KMS-11 (cell line): ENCODE measurements around the gene TGFBR1.
"Not testable (repeated sequence)": the region's sequence is repeated elsewhere in the genome, so short reads cannot be mapped to it uniquely, and the experiment has no call there.

ENCODE experiments used
- H2AFZ ChIP-seq: fragments of 200-600 bp; sonication (generic); 2 replicates; pipeline ENCODE4 v1.6.1; 2016; ENCODE audit warnings: antibody characterized with exemption, mixed run types, low read depth
- H3K27ac ChIP-seq: fragments of 200-600 bp; sonication (generic); 2 replicates; pipeline ENCODE4 v1.6.1; 2016; ENCODE audit warnings: mild to moderate bottlenecking, mixed run types
- H3K27me3 ChIP-seq: fragments of 200-600 bp; sonication (generic); 2 replicates; pipeline ENCODE4 v1.6.1; 2017; ENCODE audit warnings: mild to moderate bottlenecking, low read depth, mixed run types, moderate library complexity; ENCODE audit not compliant: insufficient read depth
- H3K36me3 ChIP-seq: fragments of 200-600 bp; sonication (generic); 2 replicates; pipeline ENCODE4 v1.6.1; 2017; ENCODE audit warnings: mild to moderate bottlenecking, mixed run types; ENCODE audit not compliant: insufficient read depth
- H3K4me1 ChIP-seq: fragments of 200-600 bp; sonication (generic); 2 replicates; pipeline ENCODE4 v1.6.1; 2016; ENCODE audit warnings: mild to moderate bottlenecking, low read depth, mixed run types; ENCODE audit not compliant: poor library complexity, severe bottlenecking
- H3K4me2 ChIP-seq: fragments of 200-600 bp; sonication (generic); 2 replicates; pipeline ENCODE4 v1.7.0; 2016; ENCODE audit warnings: mild to moderate bottlenecking, mixed run types
- H3K4me3 ChIP-seq: fragments of 200-600 bp; sonication (generic); IDR thresholded peaks from 2 replicates; pipeline ENCODE4 v1.6.1; 2017; ENCODE audit warnings: low read depth, low read length, mixed read lengths; ENCODE audit not compliant: insufficient read depth
- H3K79me2 ChIP-seq: fragments of 200-600 bp; sonication (generic); 2 replicates; pipeline ENCODE4 v1.6.1; 2016; ENCODE audit warnings: low read depth, mixed run types; ENCODE audit not compliant: insufficient read depth
- H3K9ac ChIP-seq: fragments of 200-600 bp; sonication (generic); 2 replicates; pipeline ENCODE4 v1.6.1; 2016; ENCODE audit warnings: mild to moderate bottlenecking, mixed run types
- H4K20me1 ChIP-seq: fragments of 200-600 bp; sonication (generic); 2 replicates; pipeline ENCODE4 v1.6.1; 2016; ENCODE audit warnings: mild to moderate bottlenecking, mixed run types; ENCODE audit not compliant: insufficient read depth
- CTCF ChIP-seq: fragments of 200-600 bp; sonication (generic); conservative IDR thresholded peaks from 2 replicates; pipeline ENCODE4 v1.6.1; 2017; ENCODE audit warnings: low read depth, mild to moderate bottlenecking, antibody characterized with exemption, low read length, moderate library complexity, mixed read lengths

The TGFBR1 gene

DNA sequence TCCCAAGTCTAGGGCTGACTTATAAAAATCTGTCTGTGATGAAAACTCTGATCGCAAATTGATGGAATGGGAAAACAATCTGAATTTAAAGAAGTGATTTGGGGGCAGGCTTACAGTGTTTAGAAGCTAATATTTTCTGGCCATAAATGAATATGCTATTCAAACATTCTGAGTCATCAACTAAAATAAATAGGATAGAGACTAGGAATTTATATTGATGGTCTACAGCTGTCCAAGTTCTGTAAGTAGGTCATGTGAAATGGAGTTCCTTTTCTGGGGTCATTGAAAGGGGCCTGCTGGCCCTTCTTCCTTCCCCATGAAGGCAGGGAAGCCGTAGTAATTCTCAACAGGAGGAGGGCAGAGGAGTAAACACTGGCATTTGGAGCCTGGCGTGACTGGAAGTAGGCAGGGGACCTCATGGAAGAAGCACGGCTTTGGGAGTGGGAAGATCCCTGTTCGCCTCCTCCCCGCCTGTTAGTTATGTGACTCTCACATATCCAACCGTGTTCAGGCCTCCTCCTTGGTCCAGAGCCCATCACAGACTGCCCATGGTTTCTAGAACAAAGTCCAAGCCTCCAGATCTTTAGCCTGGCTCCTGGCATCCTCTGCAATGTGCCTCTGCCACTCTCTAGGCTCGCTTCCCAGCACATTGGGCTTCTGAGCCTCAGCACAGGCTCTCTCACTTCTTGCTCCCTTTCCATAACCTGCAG is 85.1 kb downstream of the TGFBR1 start:
- no peaks in the 10 kb centered on the region for H3K4me1 ChIP-seq
- H3K4me2 ChIP-seq, result no peak overlapping the region
- H3K36me3 ChIP-seq, result no peaks in the 10 kb centered on the region
- H3K27me3 ChIP-seq, result no peaks in the 10 kb centered on the region
- no peak overlapping the region for H3K27ac ChIP-seq
- TF ChIP-seq CTCF, result no peak
- no peaks in the 10 kb centered on the region for H3K79me2 ChIP-seq
- H3K9ac ChIP-seq, result no peak overlapping the region
- no peak overlapping the region for H2AFZ ChIP-seq
- no peaks in the 10 kb centered on the region for H4K20me1 ChIP-seq
- no peak overlapping the region for H3K4me3 ChIP-seq

DNA sequence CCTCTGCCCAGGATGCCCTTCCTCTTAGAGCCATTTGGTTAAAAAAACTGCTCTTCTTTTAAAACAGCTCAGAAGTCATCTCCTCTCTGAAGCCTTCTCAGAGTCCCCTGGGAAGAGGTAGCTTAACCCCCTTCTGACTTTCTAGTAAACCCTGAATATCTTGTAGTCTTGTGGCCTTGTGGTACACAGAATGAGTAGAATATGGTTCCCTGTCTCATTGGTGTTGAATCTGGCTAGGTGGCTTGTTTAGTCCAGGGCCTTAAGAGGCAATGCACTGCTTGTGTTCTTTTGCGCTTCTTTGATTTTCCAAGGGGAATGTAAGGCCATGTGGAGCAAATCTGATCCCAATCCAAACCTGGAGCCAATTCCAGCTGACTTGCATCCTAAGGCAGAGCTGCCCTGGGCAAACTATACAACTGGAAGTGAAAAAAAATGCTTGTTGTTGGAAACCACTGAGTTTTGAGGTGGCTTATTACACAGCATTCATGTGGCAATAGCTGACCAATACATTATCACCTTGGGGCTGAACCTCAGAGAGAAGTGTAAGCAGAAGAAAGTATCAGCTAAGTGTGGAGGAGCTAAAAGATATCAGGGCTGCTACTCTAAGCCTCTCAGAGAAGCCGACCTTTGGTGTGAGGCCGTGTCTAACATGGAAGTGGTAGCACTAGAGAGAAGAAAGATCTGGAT is 85.8 kb downstream of the TGFBR1 start:
- Histone ChIP-seq H3K4me3 (no peak overlapping the region), H3K4me1 (no peaks in the 10 kb centered on the region), H3K36me3 (no peaks in the 10 kb centered on the region), H3K79me2 (no peaks in the 10 kb centered on the region), H3K9ac (no peak overlapping the region), H3K27ac (no peak overlapping the region), H3K4me2 (no peak overlapping the region), H4K20me1 (no peaks in the 10 kb centered on the region), H3K27me3 (no peaks in the 10 kb centered on the region), H2AFZ (no peak overlapping the region)
- TF ChIP-seq CTCF, result no peak

- Histone ChIP-seq H3K4me3 (no peak overlapping the region), H3K4me2 (no peak overlapping the region), H3K4me1 (no peaks in the 10 kb centered on the region), H3K36me3 (no peaks in the 10 kb centered on the region), H4K20me1 (no peaks in the 10 kb centered on the region), H2AFZ (no peak overlapping the region), H3K27me3 (no peaks in the 10 kb centered on the region), H3K9ac (no peak overlapping the region), H3K79me2 (no peaks in the 10 kb centered on the region), H3K27ac (no peak overlapping the region)
- no peak for TF ChIP-seq CTCF
Measured at GRCh38 chr9:99192786-99193465, 88.0 kb downstream of the TGFBR1 start.

GRCh38 chr9:99193466-99193821 is 88.5 kb downstream of the TGFBR1 start:
- TF ChIP-seq CTCF, result no peak
- Histone ChIP-seq H4K20me1 (no peaks in the 10 kb centered on the region), H3K9ac (no peak overlapping the region), H3K27ac (no peak overlapping the region), H3K4me1 (no peaks in the 10 kb centered on the region), H3K4me2 (no peak overlapping the region), H3K4me3 (no peak overlapping the region), H2AFZ (no peak overlapping the region), H3K36me3 (no peaks in the 10 kb centered on the region), H3K27me3 (no peaks in the 10 kb centered on the region), H3K79me2 (no peaks in the 10 kb centered on the region)

GRCh38 chr9:99196484-99196883 is 91.6 kb downstream of the TGFBR1 start:
- not testable (repeated sequence) for H3K4me1 ChIP-seq, H3K36me3 ChIP-seq, H3K79me2 ChIP-seq, H3K4me2 ChIP-seq, H3K27me3 ChIP-seq, H3K9ac ChIP-seq, H4K20me1 ChIP-seq, H3K27ac ChIP-seq, H2AFZ ChIP-seq, H3K4me3 ChIP-seq
